Lung (tissue), 12 donors: ENCODE results near the gene ATXN1. TPM values are rescaled to one million over a fixed set of nuclear protein-coding genes. Genes with fewer than 3 reads are reported as not detected.
A peak's percentile ranks its signal among the peaks of the same experiment; 100 is the strongest.

Experiments used
- ATAC-seq: fragments of 200-7000 bp; cut with Tn5 transposase; one replicate; pipeline ENCODE4 v1.9.1; 2020; ENCODE audit warnings: moderate number of reproducible peaks; ENCODE audit not compliant: insufficient read depth, low FRiP score
- DNase-seq, 3 donors: peaks; one replicate each; pipeline ENCODE4 v3.0.0-alpha.2; 2013 to 2017
- H3K27ac ChIP-seq, 2 donors: one replicate each; pipeline ENCODE4 v1.5.1; 2013; ENCODE audit warnings: mild to moderate bottlenecking in 2 of 2, moderate library complexity in 2 of 2, control low read depth in 1 of 2, inconsistent platforms in 1 of 2, low read depth in 1 of 2, low read length in 1 of 2
- H3K27me3 ChIP-seq, 3 donors: one replicate each; pipeline ENCODE4 v1.5.1; 2013; ENCODE audit warnings: low read length in 2 of 3; ENCODE audit not compliant: control insufficient read depth in 3 of 3, insufficient read depth in 3 of 3
- H3K36me3 ChIP-seq, 4 donors: one replicate each; pipeline ENCODE4 v1.5.1; 2013; ENCODE audit warnings: low read length in 4 of 4, mild to moderate bottlenecking in 1 of 4, moderate library complexity in 1 of 4; ENCODE audit not compliant: control insufficient read depth in 4 of 4, insufficient read depth in 4 of 4
- H3K4me1 ChIP-seq, 5 donors: one replicate each; pipeline ENCODE4 v1.5.1; 2013; ENCODE audit warnings: low read length in 5 of 5, mild to moderate bottlenecking in 2 of 5, moderate library complexity in 1 of 5; ENCODE audit not compliant: control insufficient read depth in 5 of 5, insufficient read depth in 5 of 5
- H3K4me3 ChIP-seq: one replicate; pipeline ENCODE4 v1.5.1; 2013; ENCODE audit warnings: mild to moderate bottlenecking, control low read depth, moderate library complexity
- H3K9ac ChIP-seq, 2 donors: one replicate each; pipeline ENCODE4 v1.5.1; 2013; ENCODE audit warnings: low read length in 2 of 2, control low read depth in 1 of 2; ENCODE audit not compliant: insufficient read depth in 1 of 2
- H3K9me3 ChIP-seq, 4 donors: one replicate each; pipeline ENCODE4 v1.5.1; 2013; ENCODE audit warnings: low read length in 3 of 4, mild to moderate bottlenecking in 1 of 4, moderate library complexity in 1 of 4; ENCODE audit not compliant: control insufficient read depth in 4 of 4, insufficient read depth in 3 of 4
- WGBS, 2 donors: extraction: QIAGEN DNeasy Blood & Tissue Kit; methylation state at CpG; one replicate each; pipeline ENCODE4 v1.1.7; 2013; 5-methylcytosine and 5-hydroxymethylcytosine counted together
- polyA plus RNA-seq, 2 donors: library from polyadenylated mRNA; stranded (reverse); fragments of 200-250 nt; gene quantifications; one replicate each; pipeline ENCODE4 v1.2.1, GENCODE V29; 2013
- total RNA-seq, 2 donors: library from RNA; depleted of rRNA in 1 of 2; stranded (reverse); fragments of >200 nt in 1 of 2; gene quantifications; one replicate each; pipeline ENCODE4 v1.2.1, GENCODE V29; 2014 to 2021
- TF ChIP-seq, protein P1 (sequence below): IDR thresholded peaks from 2 replicates; pipeline ENCODE4 v1.5.1; 2012; ENCODE audit warnings: mild to moderate bottlenecking; ENCODE audit errors: control extremely low read depth, extremely low read depth
- donor health status: control.
- donor health status: control.
- donor health status: Bipolar disorder and iron deficiency.
- donor health status: healthy.
- donor health status: DM: yes; HTN: yes; CAD: no.

The ATXN1 gene
- total and polyA plus RNA-seq, 4 donors = 9.7 to 108 (median 34.9) TPM

DNA sequence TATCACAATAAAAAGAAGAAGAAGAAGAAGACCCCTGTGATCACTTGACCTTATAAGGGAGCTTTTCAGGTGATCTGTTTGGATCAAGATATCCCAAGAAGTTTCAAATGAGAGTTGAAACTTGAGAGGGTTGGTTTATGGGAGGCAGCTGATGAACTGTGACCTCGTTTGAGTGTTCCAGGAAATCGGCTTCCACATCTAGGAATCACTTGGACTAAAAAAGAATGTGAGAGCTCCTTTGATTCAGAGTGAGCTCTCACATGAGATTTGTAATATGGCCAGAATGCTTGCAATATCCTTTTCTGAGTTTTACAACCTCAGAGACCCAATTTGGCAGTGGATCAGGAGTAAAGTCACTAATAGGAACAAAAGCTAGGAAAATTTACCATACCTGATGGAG, 228.1 kb downstream of the ATXN1 start:
- Histone ChIP-seq H3K27ac (no peak overlapping the region), H3K36me3 (no peaks in the 10 kb centered on the region), H3K9ac (no peak overlapping the region), H3K4me1 (peaks cover 0 to 9% (median 4%) of the 10 kb centered on the region in 5 donors), H3K4me3 (no peak overlapping the region), H3K27me3 (no peaks in the 10 kb centered on the region), H3K9me3 (no peaks in the 10 kb centered on the region)
- 63 to 88% methylated on average over 2 of the region's 2 CpGs for WGBS, 2 donors
- no peak for ATAC-seq
- DNase-seq = no peak
- TF ChIP-seq, protein P1, sequence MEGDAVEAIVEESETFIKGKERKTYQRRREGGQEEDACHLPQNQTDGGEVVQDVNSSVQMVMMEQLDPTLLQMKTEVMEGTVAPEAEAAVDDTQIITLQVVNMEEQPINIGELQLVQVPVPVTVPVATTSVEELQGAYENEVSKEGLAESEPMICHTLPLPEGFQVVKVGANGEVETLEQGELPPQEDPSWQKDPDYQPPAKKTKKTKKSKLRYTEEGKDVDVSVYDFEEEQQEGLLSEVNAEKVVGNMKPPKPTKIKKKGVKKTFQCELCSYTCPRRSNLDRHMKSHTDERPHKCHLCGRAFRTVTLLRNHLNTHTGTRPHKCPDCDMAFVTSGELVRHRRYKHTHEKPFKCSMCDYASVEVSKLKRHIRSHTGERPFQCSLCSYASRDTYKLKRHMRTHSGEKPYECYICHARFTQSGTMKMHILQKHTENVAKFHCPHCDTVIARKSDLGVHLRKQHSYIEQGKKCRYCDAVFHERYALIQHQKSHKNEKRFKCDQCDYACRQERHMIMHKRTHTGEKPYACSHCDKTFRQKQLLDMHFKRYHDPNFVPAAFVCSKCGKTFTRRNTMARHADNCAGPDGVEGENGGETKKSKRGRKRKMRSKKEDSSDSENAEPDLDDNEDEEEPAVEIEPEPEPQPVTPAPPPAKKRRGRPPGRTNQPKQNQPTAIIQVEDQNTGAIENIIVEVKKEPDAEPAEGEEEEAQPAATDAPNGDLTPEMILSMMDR = no peak

DNA sequence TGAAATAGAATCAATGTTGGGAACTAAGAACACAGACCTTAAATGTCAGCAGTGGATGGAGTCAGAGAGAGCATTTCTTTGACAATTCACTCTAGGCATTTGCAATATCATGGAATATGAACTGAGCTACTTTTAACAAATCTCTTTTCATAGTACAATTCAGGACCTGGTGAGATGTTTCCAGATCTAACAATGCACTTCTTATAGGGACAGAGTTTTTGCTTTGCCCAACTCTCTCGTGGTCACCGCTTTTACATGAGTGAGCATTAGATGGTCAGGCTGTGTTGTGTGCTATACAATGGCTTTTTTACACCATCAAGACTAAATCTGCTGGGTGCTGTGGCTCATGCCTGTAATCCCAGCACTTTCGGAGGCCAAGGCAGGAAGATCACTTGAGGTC, 233.6 kb downstream of the ATXN1 start:
- H3K27me3 ChIP-seq = no peaks in the 10 kb centered on the region
- no peak overlapping the region for H3K9ac ChIP-seq
- no peak for ATAC-seq
- no peak for DNase-seq
- H3K4me3 ChIP-seq = no peak overlapping the region
- H3K27ac ChIP-seq = no peak overlapping the region
- peaks cover 0 to 8% (median 0%) of the 10 kb centered on the region in 5 donors for H3K4me1 ChIP-seq
- 98% methylated on average over 3 of the region's 3 CpGs for WGBS, 2 donors
- H3K36me3 ChIP-seq = no peaks in the 10 kb centered on the region
- H3K9me3 ChIP-seq = no peaks in the 10 kb centered on the region
- TF ChIP-seq, protein P1 = no peak

DNA sequence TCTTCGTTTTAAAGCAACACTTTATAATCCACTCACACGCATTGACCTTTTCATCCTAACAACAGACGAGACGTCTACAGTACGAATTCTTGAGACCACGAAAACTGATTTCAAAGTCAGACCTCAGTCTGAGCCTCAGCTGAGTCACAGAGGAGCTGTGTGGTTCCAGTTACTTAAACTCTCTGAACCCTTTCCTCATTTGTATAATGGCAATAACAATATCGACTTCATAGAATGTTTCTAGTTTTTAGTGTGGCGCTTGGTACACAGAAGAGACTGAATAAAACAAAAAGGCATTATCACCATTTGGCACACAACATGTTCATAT, 236.9 kb downstream of the ATXN1 start:
- WGBS, 2 donors = 76 to 91% methylated on average over 8 of the region's 8 CpGs
- Histone ChIP-seq H3K27ac (no peak overlapping the region), H3K9ac (no peak overlapping the region), H3K4me1 (peaks cover 0 to 16% (median 0%) of the 10 kb centered on the region in 5 donors), H3K9me3 (no peaks in the 10 kb centered on the region), H3K27me3 (no peaks in the 10 kb centered on the region), H3K36me3 (peaks cover 3 to 15% (median 7%) of the 10 kb centered on the region in 4 donors), H3K4me3 (no peak overlapping the region)
- ATAC-seq = no peak
- DNase-seq = no peak
- TF ChIP-seq, protein P1 = no peak

DNA sequence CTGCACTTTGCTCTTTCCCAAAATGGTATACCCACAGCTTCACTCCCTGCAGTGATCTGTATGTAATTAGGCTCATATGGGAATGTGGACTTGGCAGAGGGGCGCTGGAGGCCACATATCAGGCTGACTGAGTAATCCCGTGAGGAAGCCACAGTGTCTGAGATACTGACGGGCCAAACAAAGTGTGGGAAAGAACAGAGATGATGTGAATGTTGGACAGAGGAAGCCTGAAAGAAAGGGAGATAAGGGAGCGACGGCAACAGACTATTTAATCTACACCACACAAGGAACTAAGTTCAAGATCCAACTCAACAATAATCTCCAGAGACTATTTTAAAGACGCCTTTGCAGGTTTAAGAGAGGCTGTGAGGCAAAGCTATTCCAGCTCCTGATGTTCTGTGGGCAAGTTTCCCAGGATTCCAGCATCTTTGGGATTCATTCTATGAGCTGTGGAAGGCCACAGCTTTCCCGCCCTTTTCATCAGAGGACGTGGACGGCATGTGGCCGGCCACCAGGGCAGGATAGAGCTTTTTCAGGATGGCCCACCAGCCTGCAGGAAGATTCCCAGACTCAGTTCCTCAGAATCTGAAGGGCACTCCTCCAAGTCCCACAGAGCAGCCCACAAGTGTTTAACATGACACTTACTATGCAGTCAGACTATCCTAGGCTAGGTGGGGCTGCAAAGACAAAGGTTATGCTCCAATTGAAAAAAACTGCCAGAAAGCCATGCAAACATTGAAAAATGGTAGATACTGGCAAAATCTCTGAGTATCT, 237.5 kb downstream of the ATXN1 start:
- Histone ChIP-seq H3K4me3 (no peak overlapping the region), H3K4me1 (peaks cover 0 to 17% (median 0%) of the 10 kb centered on the region in 5 donors), H3K36me3 (peaks cover 3 to 15% (median 8%) of the 10 kb centered on the region in 4 donors), H3K9ac (no peak overlapping the region), H3K27ac (no peak overlapping the region), H3K9me3 (no peaks in the 10 kb centered on the region), H3K27me3 (no peaks in the 10 kb centered on the region)
- DNase-seq (peak in 2 of 3 donors; percentile 46 to 56), ATAC-seq (no peak)
- TF ChIP-seq, protein P1 = no peak
- 80 to 85% methylated on average over 10 of the region's 10 CpGs for WGBS, 2 donors
